Glutamatergic neuron (in vitro differentiated cells): ENCODE data around the gene SNRPN. TPM values are rescaled to one million over a fixed set of nuclear protein-coding genes. Genes with fewer than 3 reads are reported as not detected.
"Not testable (repeated sequence)": the region's sequence is repeated elsewhere in the genome, so short reads cannot be mapped to it uniquely, and the experiment has no call there.

Source experiments
- DNase-seq: peaks from one replicate; pipeline ENCODE4 v3.0.0; 2022
- H3K27ac Mint-ChIP-seq: one replicate; pipeline ENCODE4 v1.8.0; 2020; ENCODE audit warnings: mild to moderate bottlenecking, mixed read lengths, inconsistent platforms; ENCODE audit not compliant: unreplicated experiment
- H3K27me3 Mint-ChIP-seq: one replicate; pipeline ENCODE4 v1.8.0; 2020; ENCODE audit warnings: mild to moderate bottlenecking, moderate library complexity, mixed read lengths, inconsistent platforms; ENCODE audit not compliant: unreplicated experiment
- H3K36me3 Mint-ChIP-seq: one replicate; pipeline ENCODE4 v1.8.0; 2020; ENCODE audit warnings: mild to moderate bottlenecking, mixed read lengths, inconsistent platforms; ENCODE audit not compliant: unreplicated experiment
- H3K4me1 Mint-ChIP-seq: one replicate; pipeline ENCODE4 v1.8.0; 2020; ENCODE audit warnings: mild to moderate bottlenecking, low read depth, mixed read lengths, inconsistent platforms; ENCODE audit not compliant: unreplicated experiment
- H3K4me3 Mint-ChIP-seq: one replicate; pipeline ENCODE4 v1.8.0; 2020; ENCODE audit warnings: mild to moderate bottlenecking, mixed read lengths, inconsistent platforms; ENCODE audit not compliant: unreplicated experiment
- H3K9me3 Mint-ChIP-seq: one replicate; pipeline ENCODE4 v1.8.0; 2020; ENCODE audit warnings: mild to moderate bottlenecking, moderate library complexity, mixed read lengths, inconsistent platforms; ENCODE audit not compliant: unreplicated experiment
- CTCF ChIP-seq: fragments of 200-600 bp; sonication (generic); IDR thresholded peaks from one replicate; pipeline ENCODE4 v1.5.0; 2021; ENCODE audit not compliant: partially characterized antibody, unreplicated experiment
- total RNA-seq: library from RNA; stranded (reverse); fragmentation: NEBNext Ultra II Directional; extraction: Animal tissue kit (Norgen Biotek cat#: 25700); gene quantifications from one replicate; pipeline ENCODE4 v1.2.1, GENCODE V29; 2021; ENCODE audit not compliant: unreplicated experiment

The SNRPN gene
- total RNA-seq, 1 donor from 2014 or later, result 284 TPM

DNA sequence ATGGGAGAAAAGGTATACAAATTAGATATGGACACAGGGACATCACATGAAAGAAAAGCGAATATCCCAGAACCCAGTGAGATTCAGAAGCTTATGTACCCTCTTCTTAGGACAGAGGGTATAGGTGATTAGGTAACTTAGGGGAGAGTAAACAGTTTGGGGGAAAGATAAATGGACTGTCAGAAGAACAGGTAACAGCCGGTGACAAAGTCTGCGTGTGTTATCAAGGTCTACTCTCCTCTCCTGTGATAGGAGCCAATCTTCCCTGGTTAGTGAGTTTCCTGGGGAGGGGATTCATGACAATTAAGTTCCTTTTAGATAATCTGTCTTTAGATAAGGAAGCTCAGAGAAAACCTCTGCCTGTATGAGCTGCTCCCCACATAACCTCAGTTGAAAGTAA, 30.6 kb upstream of the SNRPN start:
- no peak for TF ChIP-seq CTCF
- no peak overlapping the region for H3K4me3 Mint-ChIP-seq
- no peaks in the 10 kb centered on the region for H3K27me3 Mint-ChIP-seq
- no peaks in the 10 kb centered on the region for H3K4me1 Mint-ChIP-seq
- no peak overlapping the region for H3K27ac Mint-ChIP-seq
- no peaks in the 10 kb centered on the region for H3K36me3 Mint-ChIP-seq
- H3K9me3 Mint-ChIP-seq, result no peaks in the 10 kb centered on the region
- DNase-seq, result no peak

- Mint-ChIP-seq H3K27ac (no peak overlapping the region), H3K4me3 (no peak overlapping the region), H3K9me3 (no peaks in the 10 kb centered on the region), H3K27me3 (no peaks in the 10 kb centered on the region), H3K4me1 (no peaks in the 10 kb centered on the region), H3K36me3 (no peaks in the 10 kb centered on the region)
- no peak for DNase-seq
- TF ChIP-seq CTCF, result no peak
These were observed 30.2 kb upstream of the SNRPN start for GRCh38 chr15:24924621-24925020.

GRCh38 chr15:24931874-24932732, 22.7 kb upstream of the SNRPN start:
- not testable (repeated sequence) for H3K27ac Mint-ChIP-seq, H3K9me3 Mint-ChIP-seq, H3K27me3 Mint-ChIP-seq, DNase-seq, H3K36me3 Mint-ChIP-seq, H3K4me1 Mint-ChIP-seq, H3K4me3 Mint-ChIP-seq

GRCh38 chr15:24933716-24934115, 21.1 kb upstream of the SNRPN start:
- Mint-ChIP-seq H3K36me3 (no peaks in the 10 kb centered on the region), H3K4me1 (no peaks in the 10 kb centered on the region), H3K27me3 (no peaks in the 10 kb centered on the region), H3K9me3 (peaks cover 7% of the 10 kb centered on the region), H3K27ac (no peak overlapping the region), H3K4me3 (no peak overlapping the region)
- no peak for TF ChIP-seq CTCF
- no peak for DNase-seq

GRCh38 chr15:24938224-24938623, 16.6 kb upstream of the SNRPN start:
- not testable (repeated sequence) for H3K4me1 Mint-ChIP-seq, H3K9me3 Mint-ChIP-seq, DNase-seq, H3K4me3 Mint-ChIP-seq, H3K27ac Mint-ChIP-seq, H3K36me3 Mint-ChIP-seq, H3K27me3 Mint-ChIP-seq

GRCh38 chr15:24940236-24940635, 14.6 kb upstream of the SNRPN start:
- Mint-ChIP-seq H3K4me3 (no peak overlapping the region), H3K27me3 (no peaks in the 10 kb centered on the region), H3K4me1 (no peaks in the 10 kb centered on the region), H3K27ac (no peak overlapping the region), H3K9me3 (peaks cover 1% of the 10 kb centered on the region), H3K36me3 (no peaks in the 10 kb centered on the region)
- TF ChIP-seq CTCF, result no peak
- no peak for DNase-seq
